ENCODE data around the gene LDLRAD2. TPM values are rescaled to one million over a fixed set of nuclear protein-coding genes. Genes with fewer than 3 reads are reported as not detected.
"Not testable (repeated sequence)": the region's sequence is repeated elsewhere in the genome, so short reads cannot be mapped to it uniquely, and the experiment has no call there.

Gene LDLRAD2
- 1 to 10 TPM in 11 of 12 donors, not detected in 1; 4.1 to 9.6 (median 5.5) TPM for polyA plus RNA-seq (ENCODE audit: insufficient read length in 12 of 12)
- long read RNA-seq, donor 1, result 0 reads
- long read RNA-seq, donor 2, result 0 reads
- long read RNA-seq, donor 3, result 0 reads
- long read RNA-seq, donor 4, partial matches to known transcripts, result 32 of 32 reads
- long read RNA-seq, donor 4, other reads (novel, unspliced or antisense), result 0 of 32 reads
- long read RNA-seq, donor 5, partial matches to known transcripts, result 11 of 11 reads
- long read RNA-seq, donor 5, other reads (novel, unspliced or antisense), result 0 of 11 reads
- long read RNA-seq, donor 6, partial matches to known transcripts, result 17 of 17 reads
- long read RNA-seq, donor 6, other reads (novel, unspliced or antisense), result 0 of 17 reads
- long read RNA-seq, donor 7, partial matches to known transcripts, result 23 of 23 reads
- long read RNA-seq, donor 7, other reads (novel, unspliced or antisense), result 0 of 23 reads
- long read RNA-seq, donor 8, result 0 reads
- long read RNA-seq, donor 9, result 0 reads
- long read RNA-seq, donor 10, partial matches to known transcripts, result 59 of 59 reads
- long read RNA-seq, donor 10, other reads (novel, unspliced or antisense), result 0 of 59 reads
- long read RNA-seq, donor 11, partial matches to known transcripts, result 46 of 46 reads
- long read RNA-seq, donor 11, other reads (novel, unspliced or antisense), result 0 of 46 reads

GRCh38 chr1:21811875-21812305, at the start of gene LDLRAD2:
LDLRAD2 (plus strand) TSS chr1:21812265; CDS start chr1:21812452, 187 bp downstream.
- no peak for DNase-seq

DNA sequence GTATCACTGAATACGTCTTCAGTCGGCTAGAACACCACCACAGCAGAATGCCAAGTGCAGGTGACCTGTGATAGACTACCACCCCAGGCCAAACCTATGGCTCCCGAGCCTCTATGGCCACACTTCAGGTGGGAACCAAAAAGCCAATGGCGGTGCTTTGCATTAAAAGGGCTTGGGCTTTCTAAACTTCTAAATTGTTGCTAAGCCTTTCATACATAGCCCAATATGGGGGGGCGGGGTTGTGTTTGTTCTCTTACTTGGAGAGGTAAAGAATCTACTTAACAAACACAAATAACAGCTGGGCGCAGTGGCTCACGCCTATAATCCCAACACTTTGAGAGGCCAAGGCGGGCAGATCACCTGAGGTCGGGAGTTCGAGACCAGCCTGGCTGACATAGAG, 48.8 kb upstream of the LDLRAD2 start:
- DNase-seq, result no peak

GRCh38 chr1:21763694-21764419, 48.2 kb upstream of the LDLRAD2 start:
- no peak for DNase-seq

- DNase-seq, result peak; percentile 13
Measured at GRCh38 chr1:21764615-21765423, 47.2 kb upstream of the LDLRAD2 start.

DNA sequence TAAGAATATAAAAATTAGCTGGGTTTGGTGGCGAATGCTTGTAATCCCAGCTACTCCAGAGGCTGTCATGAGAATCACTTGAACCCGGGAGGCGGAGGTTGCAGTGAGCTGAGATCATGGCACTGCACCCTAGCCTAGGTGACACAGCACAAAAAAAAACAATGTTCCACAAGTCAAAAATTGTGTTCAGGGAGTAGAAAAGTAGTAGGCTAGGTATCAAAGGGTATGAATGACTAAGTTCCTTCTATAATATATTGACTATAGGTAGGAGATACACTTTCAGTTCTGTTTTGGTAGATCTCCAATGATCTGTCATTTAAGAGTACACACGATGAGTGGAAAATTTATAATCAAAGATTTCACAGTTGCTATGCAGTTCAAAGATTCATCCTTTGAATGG, 45.9 kb upstream of the LDLRAD2 start:
- DNase-seq, result no peak

DNA sequence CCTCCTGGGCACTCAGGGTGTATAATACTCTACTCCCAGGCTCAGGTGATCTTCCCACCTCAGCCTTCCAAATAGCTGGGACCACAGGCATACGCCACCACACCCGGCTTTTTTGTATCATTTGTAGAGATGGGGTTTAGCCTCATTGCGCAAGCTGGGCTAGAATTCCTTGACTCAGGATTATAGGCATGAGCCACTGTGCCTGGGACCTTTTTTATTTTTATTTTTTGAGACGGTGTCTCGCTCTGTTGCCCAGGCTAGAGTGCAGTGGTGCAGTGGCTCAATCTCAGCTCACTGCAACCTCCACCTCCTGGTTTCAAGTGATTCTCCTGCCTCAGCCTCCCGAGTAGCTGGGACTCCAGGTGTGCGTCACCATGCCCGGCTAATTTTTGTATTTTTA, 45.0 kb upstream of the LDLRAD2 start:
- DNase-seq, result not testable (repeated sequence)

DNA sequence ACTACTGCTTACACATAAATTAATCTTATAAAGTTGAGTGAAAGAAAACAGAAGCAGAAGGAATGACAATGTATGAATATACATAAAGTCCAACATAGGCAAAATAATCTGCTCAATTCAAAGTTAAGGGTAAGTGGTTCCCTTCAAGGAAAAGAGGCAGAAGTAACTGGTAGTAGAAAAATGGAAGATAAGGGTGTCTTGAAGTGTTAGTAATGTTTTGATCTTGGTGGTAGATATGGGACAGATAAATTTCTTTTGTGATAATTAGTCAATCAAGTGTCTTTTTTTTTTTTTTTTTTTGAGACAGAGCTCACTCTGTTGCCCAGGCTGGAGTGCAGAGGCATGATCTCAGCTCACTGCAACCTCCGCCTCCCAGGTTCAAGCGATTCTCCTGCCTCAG, 41.9 kb upstream of the LDLRAD2 start:
- DNase-seq, result no peak

DNA sequence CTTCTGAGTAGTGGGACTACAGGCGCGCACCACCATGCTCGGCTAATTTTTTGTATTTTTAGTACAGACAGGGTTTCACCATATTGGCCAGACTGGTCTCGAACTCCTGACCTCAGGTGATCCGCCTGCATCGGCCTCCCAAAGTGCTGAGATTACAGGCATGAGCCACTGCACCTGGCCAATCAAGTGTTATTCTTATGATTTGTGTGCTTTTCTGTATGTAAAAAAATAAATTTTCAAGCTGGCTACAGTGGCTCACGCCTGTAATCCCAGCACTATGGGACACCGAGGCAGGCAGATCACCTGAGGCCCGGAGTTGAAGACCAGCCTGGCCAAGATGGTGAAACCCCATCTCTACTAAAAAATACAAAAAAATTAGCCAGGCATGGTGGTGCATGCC, 41.5 kb upstream of the LDLRAD2 start:
- not testable (repeated sequence) for DNase-seq

DNA sequence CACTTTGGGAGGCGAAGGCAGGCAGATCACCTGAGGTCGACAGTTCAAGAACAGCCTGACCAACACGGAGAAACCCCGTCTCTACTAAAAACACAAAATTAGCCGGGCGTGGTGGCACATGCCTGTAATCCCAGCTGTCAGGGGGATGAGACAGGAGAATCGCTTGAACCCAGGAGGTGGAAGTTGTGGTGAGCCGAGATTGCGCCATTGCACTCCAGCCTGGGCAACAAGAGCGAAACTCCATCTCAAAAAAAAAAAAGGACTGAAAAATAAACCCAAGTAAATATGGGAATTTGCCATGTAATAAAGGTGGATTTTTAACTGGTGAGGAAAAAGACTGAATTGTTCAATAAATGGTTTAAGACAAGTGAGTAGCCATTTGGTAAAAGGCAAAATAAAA, 40.4 kb upstream of the LDLRAD2 start:
- DNase-seq, result not testable (repeated sequence)

DNA sequence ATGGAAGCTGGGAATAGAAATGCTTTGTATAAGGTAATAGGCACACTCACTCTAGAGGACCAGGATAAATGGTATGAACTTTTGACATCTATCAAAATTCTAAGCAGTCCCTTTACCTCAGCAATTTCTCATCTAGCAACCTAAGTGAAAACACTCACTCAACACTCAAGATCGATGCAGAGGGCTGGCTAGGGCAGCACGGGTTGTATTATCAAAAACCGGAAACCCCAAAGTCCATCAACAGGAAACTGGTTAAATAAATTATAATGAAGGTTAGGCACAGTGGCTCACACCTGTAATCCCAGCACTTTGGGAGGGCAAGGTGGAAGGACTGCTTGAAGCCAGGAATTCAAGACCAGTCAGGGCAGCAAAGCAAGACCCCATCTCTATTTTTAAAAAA, 38.5 kb upstream of the LDLRAD2 start:
- DNase-seq, result no peak

DNA sequence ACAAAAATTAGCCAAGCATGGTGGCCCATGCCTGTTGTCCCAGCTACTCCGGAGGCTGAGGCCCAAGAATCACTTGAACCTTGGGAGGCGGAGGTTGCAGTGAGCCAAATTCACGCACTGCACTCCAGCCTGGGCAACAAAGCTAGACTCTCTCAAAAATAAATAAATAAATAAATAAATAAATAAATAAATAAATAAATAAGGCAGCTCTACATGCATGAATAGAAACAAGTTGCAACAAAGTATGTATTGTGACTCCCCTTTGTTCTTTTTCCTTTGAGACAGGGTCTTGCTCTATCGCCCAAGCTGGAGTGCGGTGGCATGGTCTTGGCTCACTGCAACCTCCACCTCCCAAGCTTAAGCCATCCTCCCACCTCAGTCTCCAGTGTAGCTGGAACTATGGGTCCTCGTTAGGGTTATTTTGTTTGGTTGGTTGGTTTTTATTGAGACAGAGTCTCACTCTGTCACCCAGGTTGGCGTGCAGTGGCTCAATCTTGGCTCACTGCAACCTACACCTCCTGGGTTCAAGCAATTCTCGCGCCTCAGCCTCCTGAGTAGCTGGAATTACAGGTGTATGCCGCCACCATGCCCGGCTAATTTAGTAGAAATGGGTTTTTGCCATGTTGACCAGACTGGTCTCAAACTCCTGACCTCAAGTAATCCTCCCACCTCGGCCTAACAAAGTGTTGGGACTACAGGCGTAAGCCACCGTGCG, 37.1 kb upstream of the LDLRAD2 start:
- DNase-seq, result no peak

- no peak for DNase-seq
Measured at GRCh38 chr1:21775550-21775914, 36.5 kb upstream of the LDLRAD2 start.

DNA sequence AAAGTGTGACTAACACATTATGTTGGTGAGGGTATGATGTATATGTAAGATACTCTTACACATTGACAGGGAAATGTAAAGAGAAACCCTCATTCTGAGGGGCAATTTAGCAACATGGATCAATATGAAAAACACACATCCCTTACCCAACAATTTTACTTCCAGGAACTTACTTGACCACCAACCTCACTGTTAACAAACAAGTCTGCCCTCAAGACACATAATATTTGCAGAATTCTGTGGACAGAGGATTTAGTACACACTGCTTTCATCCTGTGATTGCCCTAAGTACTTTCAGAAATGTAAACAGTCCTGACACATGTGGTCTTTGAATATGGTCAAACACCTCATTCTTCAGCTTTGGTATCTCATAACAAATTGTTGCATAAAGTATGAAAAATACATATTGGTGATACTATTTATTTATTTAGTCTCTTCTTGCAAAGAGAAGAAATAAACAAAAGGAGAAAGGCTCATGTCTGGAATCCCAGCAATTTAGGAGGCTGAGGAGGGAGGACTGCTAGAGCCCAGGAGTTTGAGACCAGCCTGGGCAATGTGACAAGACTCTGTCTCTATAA, 36.0 kb upstream of the LDLRAD2 start:
- no peak for DNase-seq

DNA sequence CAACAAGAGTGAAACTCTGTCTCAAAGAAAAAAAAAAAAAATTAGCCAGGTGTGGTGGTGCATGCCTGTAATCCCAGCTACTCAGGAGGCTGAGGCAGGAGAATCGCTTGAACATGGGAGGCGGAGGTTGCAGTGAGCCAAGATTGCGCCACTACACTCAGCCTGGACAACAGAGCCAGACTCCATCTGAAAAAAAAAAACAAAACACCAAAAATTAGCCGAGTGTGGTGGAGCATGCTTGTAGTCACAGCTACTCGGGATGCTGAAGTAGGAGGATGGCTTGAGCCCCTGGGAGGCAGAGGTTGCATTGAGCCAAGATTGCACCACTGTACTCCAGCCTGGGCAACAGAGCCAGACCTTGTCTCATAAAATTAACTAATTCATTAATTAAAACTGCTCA, 35.1 kb upstream of the LDLRAD2 start:
- not testable (repeated sequence) for DNase-seq

DNA sequence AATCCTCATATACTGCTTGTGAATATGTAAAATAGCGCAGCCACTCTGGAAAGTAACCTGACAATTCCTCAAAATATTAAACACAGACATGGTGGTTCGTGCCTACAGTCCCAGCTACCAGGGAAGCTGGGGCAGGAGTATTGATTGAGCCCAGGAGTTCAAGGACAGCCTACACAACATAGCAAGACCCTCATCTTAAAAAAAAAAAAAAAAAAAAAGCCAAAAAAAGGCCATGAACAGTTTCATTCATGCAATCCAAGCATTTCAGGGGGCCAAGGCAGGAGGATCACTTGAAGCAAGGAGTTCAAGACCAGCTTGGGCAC, 33.7 kb upstream of the LDLRAD2 start:
- DNase-seq, result no peak

DNA sequence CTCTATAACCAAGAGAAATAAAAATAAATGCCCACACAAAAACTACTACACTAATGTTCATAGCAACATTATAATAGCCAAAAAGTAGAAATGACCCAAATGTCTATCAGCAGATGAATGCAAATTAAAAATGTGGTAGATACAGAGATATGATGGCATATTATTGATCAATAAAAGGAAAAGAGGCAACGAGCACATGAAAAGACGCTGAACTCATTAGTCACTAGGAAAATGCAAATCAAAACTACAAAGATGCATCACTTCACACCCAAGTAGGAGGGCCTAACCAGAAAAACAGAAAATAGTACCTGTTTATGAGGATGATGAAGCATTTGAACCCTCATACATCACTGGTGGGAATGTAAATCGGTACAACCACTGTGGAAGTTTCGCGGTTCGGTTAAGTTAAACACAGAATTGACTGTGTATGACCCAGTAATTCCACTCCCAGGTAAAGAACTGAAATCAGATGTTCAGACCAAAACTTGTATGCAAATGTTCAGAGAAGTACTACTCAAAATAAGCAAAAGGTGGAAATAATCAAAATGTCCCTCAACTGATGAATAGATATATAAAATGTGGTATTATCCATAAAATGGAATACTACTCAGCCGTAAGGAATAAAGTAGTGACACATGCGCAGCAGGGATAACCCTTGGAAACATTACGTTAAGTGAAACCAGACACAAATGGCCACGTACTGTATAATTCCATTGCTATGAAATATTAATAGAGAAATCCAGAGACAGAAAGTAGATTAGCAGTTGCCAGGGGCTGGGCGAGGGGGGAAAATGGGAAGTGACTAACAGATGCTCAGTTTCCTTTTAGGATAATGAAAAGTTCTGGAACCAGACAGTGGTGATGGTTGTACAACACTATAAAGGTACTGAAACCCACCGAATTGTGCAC, 32.2 kb upstream of the LDLRAD2 start:
- DNase-seq, result no peak

GRCh38 chr1:21781815-21782348, 30.2 kb upstream of the LDLRAD2 start:
- DNase-seq, result peak; percentile 22

DNA sequence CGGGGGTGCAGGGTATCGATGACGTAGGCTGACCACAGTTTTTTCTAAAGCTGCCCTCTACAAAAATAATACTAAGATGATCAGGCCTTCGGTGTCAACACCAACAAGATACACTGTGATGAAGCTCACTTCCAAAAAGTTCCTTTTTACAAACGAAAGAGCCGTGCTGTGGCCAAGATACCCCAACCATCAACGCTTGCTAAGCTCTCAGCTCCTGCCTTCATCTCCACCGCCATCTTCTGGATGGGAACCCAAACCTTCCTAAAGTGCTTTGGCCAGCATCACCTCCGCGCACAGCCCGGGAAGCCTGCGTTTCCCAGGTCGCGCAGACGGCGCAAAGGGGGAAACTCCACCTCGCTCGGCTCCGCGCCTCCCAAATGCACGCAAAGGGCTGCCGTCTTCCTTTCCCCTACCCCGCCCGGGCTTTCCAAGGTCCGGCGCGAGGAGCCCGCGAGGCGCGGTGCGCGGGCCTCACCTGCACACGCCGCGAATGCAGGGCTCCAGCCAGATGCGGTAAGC, 29.7 kb upstream of the LDLRAD2 start:
- DNase-seq, result peak; percentile 63
